OCI-M2 (cell line): ENCODE measurements around the gene CKB.
"Not testable (repeated sequence)": the region's sequence is repeated elsewhere in the genome, so short reads cannot be mapped to it uniquely, and the experiment has no call there.

Source experiments
- DNase-seq: peaks from one replicate; lab custom pipeline; 2025; ENCODE audit not compliant: unreplicated experiment; lab: John Stamatoyannopoulos, UW

Gene CKB

DNA sequence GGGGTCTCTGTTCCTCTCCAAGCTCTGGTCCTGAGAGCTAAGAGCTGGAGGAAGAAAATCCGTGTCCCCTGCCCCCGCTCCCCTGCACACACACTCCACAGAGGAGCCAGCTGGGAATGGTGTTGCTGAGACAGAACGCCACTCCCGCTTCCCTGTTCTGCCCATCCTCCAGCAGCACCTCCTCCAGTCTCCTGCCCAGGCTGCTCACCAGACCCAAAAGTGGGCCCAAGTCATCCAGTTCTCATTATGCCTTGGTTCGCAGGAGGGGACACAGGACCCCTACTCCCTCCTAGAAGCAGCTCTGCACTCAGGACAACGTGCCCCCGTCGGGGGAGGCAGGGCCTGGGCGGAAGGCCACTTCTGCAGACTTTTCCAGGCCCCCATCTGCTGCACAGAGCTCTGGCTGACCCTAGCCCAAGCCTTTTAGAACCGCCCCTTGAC lies 5.5 kb upstream of the CKB start:
- no peak for DNase-seq

DNA sequence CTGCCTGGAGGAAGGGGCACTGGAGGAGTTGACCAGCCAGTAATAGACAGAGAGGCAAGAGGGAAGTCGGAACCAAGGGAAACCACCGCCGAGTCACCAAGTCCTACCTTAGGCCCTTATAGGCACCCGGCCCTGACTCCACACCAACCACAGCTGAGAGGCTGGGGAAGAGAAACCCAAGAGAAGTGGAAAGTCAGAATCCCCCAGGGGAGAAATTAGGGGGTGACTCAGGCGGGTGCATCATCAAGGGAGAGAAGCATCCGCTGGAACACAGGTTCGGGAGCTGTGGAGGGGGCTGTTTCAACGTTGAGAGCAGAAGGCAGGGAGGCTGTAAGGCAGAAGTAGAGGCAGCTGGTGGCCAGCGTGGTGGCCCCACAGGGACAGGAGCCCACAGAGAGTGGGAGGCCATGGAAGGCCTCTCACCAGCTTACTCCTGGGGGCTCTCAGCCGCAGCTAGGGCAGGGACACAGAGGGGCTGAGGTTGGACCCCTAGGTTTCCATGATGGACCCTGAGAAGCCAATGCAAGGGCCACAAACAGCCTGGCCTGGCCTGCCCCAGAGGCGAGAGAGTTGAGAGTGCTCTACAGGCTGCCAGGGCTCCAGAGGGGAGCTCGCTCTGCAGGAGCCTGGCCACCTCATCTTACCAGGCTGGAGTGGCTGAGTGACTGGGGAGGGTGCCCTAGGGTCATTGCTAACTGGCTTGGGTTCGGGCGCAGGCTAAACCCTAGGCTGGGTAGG lies 4.9 kb upstream of the CKB start:
- DNase-seq, result no peak

DNA sequence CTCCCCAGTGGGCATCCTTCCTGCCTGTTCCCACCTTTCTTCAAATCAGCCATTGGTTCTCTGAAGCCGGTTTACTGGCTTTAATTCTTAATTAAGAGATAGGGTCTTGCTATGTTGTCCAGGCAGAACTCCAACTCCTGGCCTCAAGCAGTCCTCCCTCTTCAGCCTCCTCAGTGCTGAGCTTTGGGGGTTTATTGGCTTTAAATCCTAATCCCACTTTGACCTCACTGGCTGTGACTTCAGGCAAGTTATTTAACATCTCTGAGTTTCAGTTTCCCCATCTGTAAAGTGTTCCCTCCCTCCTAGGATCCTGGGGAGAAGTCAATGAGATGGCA lies 4.3 kb upstream of the CKB start:
- no peak for DNase-seq

DNA sequence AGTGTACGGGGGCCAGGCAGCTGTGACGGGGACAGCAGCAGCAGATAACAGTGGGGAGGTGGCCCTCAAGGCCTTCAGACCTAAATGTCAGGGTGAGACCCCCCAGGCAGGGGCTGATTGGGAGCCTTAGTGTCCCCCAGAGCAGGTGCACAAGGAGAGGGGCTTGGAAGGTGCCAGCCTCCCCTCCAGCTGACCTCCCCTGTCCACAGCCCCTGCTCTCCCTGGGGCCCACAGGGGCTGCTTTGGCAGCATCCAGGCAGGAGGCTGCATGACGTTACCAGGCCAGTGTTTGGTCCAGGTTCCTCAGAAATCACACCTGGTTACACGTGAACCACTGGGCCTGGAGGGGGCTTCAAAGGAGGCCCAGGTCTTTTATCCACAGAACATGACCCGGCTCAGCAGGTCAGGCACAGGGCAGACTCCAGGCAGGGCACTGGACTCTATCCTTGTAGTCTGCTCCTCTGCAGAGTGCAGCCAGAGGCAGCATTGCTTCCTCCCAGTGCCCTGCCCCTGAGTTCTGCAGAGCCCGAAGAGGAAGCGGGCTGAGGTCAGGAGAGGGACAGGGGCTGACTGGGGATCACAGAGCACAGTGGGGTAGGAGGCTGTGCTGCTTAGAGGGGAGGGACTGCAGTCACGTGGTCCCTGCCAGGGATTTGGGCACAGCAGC lies 3.8 kb upstream of the CKB start:
- no peak for DNase-seq

GRCh38 chr14:103525430-103526246 lies 3.0 kb upstream of the CKB start:
- DNase-seq, result not testable (repeated sequence)

GRCh38 chr14:103524002-103524935 lies 1.6 kb upstream of the CKB start:
- no peak for DNase-seq

GRCh38 chr14:103523575-103523954 lies 935 bp upstream of the CKB start:
- DNase-seq, result no peak

DNA sequence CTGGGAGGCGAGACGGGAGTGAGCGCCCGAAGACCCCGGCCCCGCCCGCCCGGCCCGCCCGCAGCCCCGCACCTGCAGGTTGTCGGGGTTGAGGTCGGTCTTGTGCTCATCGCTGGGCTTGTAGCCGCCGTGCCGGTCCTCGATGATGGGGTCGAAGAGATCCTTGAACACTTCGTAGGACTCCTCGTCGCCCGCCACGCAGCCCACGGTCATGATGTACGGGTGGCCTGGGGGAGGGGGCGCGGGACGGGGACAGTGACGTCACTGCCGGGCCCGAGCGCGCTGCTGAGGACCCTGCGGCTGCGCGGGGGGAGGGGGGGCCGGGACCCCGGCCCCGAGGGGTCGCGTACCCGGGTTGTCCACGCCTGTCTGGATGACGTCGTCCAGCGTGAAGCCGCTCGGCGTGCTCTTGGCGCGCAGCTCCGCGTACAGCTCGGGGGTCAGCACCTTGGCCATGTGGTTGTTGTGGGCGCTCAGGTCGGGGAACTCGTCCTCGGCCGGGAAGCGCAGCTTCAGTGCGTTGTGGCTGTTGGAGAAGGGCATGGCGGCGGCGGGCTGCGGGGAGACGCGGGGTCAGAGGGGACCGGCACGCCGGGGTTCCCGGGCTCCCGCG lies 573 bp downstream of the CKB start:
- no peak for DNase-seq

- DNase-seq, result no peak
These were observed 1.1 kb downstream of the CKB start for GRCh38 chr14:103521438-103521950.

GRCh38 chr14:103520657-103521437 lies 1.8 kb downstream of the CKB start:
- DNase-seq, result no peak

DNA sequence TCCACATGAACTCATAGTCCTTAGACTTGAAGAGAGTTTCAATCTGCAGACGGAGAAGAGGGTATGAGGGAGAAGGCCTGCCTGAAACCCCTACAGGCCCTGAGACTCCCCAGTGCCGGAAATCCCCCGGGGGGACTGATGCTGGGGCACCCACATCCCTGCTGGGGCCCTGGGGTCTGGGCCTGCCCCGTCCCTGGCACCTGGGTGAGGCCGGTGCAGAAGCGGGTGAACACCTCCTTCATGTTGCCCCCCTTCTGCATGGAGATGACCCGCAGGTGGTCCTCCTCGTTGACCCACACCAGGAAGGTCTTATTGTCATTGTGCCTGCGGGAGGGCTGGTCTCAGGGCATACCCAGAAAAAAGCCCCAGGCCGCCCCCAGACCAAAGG lies 2.4 kb downstream of the CKB start:
- no peak for DNase-seq

DNA sequence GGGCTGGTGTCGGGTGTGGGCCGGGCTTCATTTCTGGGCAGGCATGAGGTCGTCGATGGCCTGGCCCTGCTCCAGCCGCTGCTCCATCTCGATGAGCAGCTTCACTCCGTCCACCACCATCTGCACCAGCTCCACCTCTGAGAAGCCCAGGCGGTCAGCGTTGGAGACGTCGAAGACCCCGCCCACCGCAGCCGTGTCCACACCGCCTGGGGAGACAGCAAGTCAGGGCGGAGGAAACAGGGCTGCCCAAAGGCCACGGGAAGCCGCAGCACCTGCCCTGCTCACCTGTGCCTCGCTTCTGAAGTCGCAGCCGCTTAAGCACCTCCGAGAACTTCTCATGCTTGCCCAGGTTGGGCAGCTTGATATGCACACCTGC lies 2.8 kb downstream of the CKB start:
- no peak for DNase-seq

- peak; percentile 72 for DNase-seq
These were observed 3.4 kb downstream of the CKB start for GRCh38 chr14:103519043-103519836.

DNA sequence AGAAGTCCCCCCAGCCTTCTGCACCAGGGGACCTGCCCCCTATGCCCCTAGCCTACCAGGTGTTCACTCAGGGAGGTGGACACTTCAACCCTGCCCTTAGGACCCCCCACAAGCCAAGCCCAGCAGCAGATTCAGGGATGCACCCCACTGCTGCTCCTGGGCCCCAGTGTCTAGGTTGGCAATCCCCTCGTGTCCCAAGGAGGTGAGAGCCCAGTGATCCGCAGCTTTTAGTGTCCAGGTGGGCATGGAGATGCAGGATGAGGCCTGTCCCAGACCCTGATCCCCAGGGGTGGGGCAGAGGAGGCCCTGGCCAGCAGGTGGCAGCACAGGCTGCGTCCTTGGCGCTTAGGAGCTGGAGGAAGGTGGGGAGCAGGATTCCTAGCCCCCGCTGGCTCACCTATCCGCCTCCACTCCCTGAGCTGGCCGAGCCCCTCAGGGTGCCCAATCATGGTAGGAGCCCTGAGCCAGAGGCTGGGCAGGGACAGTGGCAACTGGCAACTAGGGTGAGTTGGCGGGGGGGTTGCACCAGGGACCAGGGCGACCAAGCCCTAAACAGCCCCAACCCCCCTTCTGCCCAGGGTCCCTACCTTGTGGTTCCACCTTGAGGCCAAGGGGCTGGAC lies 4.1 kb downstream of the CKB start:
- DNase-seq, result no peak

DNA sequence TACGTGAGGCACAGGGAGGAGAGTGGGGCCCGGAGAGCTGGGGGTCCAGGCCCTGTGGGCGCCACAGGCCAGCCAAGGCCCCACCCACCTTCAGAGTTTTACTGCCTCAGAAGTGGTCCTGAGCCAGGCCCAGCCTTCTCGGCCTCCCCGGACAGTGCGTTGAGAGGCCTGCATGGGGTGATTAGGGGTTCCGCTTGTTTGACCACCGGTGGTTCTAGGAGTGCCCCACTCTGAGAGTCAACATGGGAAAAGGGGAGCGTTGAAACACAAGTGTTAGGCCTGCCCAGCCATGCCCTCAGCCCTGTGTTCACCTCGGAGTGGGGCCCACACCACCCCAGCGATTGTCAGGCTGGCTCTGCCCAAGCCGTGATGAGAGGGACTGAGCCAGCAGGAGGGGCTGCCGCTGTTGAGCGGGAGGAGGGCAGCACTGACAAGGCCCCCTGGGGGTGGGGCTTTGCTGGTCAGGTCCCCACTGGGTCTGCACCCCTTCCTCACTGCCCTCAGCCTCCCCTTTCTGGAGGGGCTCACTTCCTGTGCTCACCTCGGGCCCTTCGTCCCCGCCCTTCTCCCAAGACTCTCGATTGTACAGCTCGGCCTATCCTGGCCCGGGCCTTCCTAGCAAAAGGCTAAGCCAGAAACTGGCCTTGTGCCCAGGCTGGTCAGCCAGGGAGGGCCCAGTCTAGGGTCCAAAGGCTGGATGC lies 4.8 kb downstream of the CKB start:
- DNase-seq, result no peak

DNA sequence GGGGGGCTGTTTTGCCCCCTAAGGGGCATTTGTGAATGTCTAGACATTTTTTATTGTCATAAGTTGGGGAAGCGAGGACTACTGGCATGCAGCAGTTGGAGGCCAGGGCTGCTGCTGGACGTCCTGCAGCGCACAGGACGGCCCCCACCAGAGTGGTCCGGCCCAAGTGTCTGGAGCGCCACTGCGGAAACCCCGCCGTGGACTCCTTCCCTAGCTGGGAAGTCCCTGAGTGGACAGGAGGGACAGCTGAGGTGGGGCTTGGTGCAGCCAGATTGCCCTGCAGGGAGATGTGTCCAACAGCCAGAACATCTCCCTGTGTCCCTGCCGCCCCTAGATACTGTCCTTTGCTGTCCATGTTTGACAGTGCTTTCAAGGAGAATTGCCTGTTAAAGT lies 5.5 kb downstream of the CKB start:
- DNase-seq, result no peak

- no peak for DNase-seq
These were observed 6.0 kb downstream of the CKB start for GRCh38 chr14:103516426-103517173.
